Measurements from ENCODE around the gene PLSCR2. TPM values are rescaled to one million over a fixed set of nuclear protein-coding genes. Genes with fewer than 3 reads are reported as not detected.

PLSCR2 gene
- total and polyA plus RNA-seq, 2 of the 8 experiments (the other 6 are each of a cell fraction or from before 2014, with no cell fraction given), result not detected

DNA sequence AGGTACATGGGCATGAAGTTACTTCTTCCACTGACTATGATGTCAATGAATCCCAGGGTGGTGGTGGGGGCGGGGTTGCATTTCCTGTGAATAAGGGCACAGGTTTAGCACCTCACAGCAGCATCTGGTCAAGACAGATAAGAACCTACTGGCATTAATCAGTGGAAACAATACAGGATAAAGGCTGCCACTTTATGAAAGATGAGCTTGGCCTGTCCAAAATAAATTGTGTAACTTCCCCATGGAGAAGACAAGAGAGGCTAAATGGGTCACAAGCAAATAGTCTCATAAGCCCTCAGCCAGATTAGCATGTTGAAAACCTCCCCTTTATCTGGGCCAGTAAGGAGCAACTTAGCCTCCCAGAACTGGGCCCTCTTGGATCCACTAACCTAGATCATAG is 27.4 kb upstream of the PLSCR2 start:
- no peaks in the 10 kb centered on the region for H3K36me3 ChIP-seq (ENCODE audit: control insufficient read depth in 2 of 4, insufficient read depth in 4 of 4, low read length in 3 of 4)
- no peak overlapping the region for H2AFZ ChIP-seq (ENCODE audit: low read length)
- H3K79me2 ChIP-seq (ENCODE audit: control insufficient read depth in 1 of 2, insufficient read depth in 2 of 2, low read length in 2 of 2), result no peaks in the 10 kb centered on the region
- H3K79me1 ChIP-seq (ENCODE audit: low read depth, low read length), result no peaks in the 10 kb centered on the region
- ChIA-PET CTCF (ENCODE audit: partially characterized antibody) (interaction anchor here (1.2 kb wide), 1 partner anchor 81 kb away, joined by 3 read pairs; no protein-coding TSS in a partner anchor), POLR2A (ENCODE audit: partially characterized antibody) (no interaction called here)
- H4K8ac ChIP-seq (ENCODE audit: extremely low read depth, insufficient read depth, low read length), result no peak overlapping the region
- H3K23me2 ChIP-seq (ENCODE audit: low read depth, low read length), result no peaks in the 10 kb centered on the region
- no peak overlapping the region for H3K4ac ChIP-seq (replicated peaks; ENCODE audit: insufficient read length, low read depth, low read length)
- FAIRE-seq (no peak), DNase-seq (ENCODE audit: low read depth in 1 of 2, low spot score in 2 of 2) (no peak)
- H3K14ac ChIP-seq (ENCODE audit: insufficient read length), result no peak overlapping the region
- peaks cover 0 to 1% (median 0%) of the 10 kb centered on the region in 4 experiments; a peak in 1 of 7 replicates for H3K27me3 ChIP-seq (replicated peaks in 1 of 4; ENCODE audit: control insufficient read depth in 3 of 4, extremely low read depth in 1 of 4, insufficient read depth in 3 of 4, low read length in 3 of 4)
- H3K23ac ChIP-seq (ENCODE audit: insufficient read length), result no peak overlapping the region
- H4K91ac ChIP-seq (replicated peaks; ENCODE audit: insufficient read length, low read length), result no peak overlapping the region
- H2AK5ac ChIP-seq (ENCODE audit: low read depth, low read length), result no peak overlapping the region
- H4K5ac ChIP-seq (ENCODE audit: insufficient read length, low read depth, low read length), result no peak overlapping the region
- H2BK120ac ChIP-seq (replicated peaks; ENCODE audit: low read depth, low read length), result no peak overlapping the region
- H2BK5ac ChIP-seq (ENCODE audit: low read depth, low read length), result no peak overlapping the region
- no peak overlapping the region for H3K4me2 ChIP-seq (ENCODE audit: insufficient read depth in 1 of 2, low read depth in 2 of 2, low read length in 2 of 2)
- WGBS, 2 experiments (ENCODE audit: extremely low coverage in 1 of 2, insufficient coverage in 1 of 2, insufficient read length in 1 of 2, insufficient replicate concordance in 2 of 2, low coverage in 1 of 2, low lambda C conversion rate in 2 of 2, missing lambda C conversion rate in 1 of 2), result 45% methylated on average over 1 of the region's 1 CpG; no CpG with 5 or more reads in 1 of the 2 experiments
- no peaks in the 10 kb centered on the region for H3K4me1 ChIP-seq (replicated peaks in 1 of 4; ENCODE audit: control insufficient read depth in 3 of 4, insufficient read depth in 4 of 4, low read length in 3 of 4)
- H3K18ac ChIP-seq (ENCODE audit: extremely low read depth, low read length), result no peak overlapping the region
- H3K9ac ChIP-seq (replicated peaks in 1 of 4; ENCODE audit: extremely low read depth in 1 of 4, low read depth in 3 of 4, low read length in 3 of 4), result no peak overlapping the region
- H2BK15ac ChIP-seq (ENCODE audit: low read length), result no peak overlapping the region
- no peak overlapping the region for H2BK12ac ChIP-seq (ENCODE audit: low read depth, low read length)
- TF ChIP-seq SIX5 (IDR thresholded peaks at IDR 0.05; ENCODE audit: low read depth, low read length) (no peak), SIRT6 (IDR thresholded peaks at IDR 0.05; ENCODE audit: low read length) (no peak), ZNF274 (IDR thresholded peaks at IDR 0.05; ENCODE audit: borderline replicate concordance, extremely low read depth, low read length) (no peak), SIN3A (conservative IDR thresholded peaks at IDR 0.05 in 1 of 2, IDR thresholded peaks at IDR 0.05 in 1 of 2; ENCODE audit: low read depth in 1 of 2, low read length in 2 of 2) (no peak), EZH2 (IDR thresholded peaks at IDR 0.05; ENCODE audit: low read depth, low read length, severe bottlenecking) (no peak), SRF (IDR thresholded peaks at IDR 0.05; ENCODE audit: low read depth, low read length) (no peak)
- no peak overlapping the region for H3K27ac ChIP-seq (ENCODE audit: low read depth, low read length)
- H4K20me1 ChIP-seq (replicated peaks in 1 of 2; ENCODE audit: control insufficient read depth in 1 of 2, insufficient read depth in 2 of 2, low read length in 2 of 2), result no peaks in the 10 kb centered on the region
- H3K4me3 ChIP-seq (ENCODE audit: extremely low read depth in 1 of 4, insufficient read depth in 2 of 4, low read depth in 3 of 4, low read length in 4 of 4), result no peak overlapping the region
- no peak overlapping the region for H3K56ac ChIP-seq (replicated peaks; ENCODE audit: insufficient read length, low read depth, low read length)
- H3K9me3 ChIP-seq (ENCODE audit: insufficient read depth in 2 of 2, low read depth in 1 of 2, low read length in 1 of 2), result peaks cover 0 to 8% of the 10 kb centered on the region in 2 experiments; a peak in 1 of 4 replicates
- H2BK20ac ChIP-seq (ENCODE audit: low read length), result no peak overlapping the region
